Measurements from ENCODE around the gene PHLDB2. TPM values are rescaled to one million over a fixed set of nuclear protein-coding genes. Genes with fewer than 3 reads are reported as not detected.
A peak's percentile ranks its signal among the peaks of the same experiment; 100 is the strongest.

Gene PHLDB2
- total and polyA plus RNA-seq, 2 of the 13 experiments (the other 11 are each of a cell fraction or from before 2014, with no cell fraction given) = 8.4 to 23.6 TPM

DNA sequence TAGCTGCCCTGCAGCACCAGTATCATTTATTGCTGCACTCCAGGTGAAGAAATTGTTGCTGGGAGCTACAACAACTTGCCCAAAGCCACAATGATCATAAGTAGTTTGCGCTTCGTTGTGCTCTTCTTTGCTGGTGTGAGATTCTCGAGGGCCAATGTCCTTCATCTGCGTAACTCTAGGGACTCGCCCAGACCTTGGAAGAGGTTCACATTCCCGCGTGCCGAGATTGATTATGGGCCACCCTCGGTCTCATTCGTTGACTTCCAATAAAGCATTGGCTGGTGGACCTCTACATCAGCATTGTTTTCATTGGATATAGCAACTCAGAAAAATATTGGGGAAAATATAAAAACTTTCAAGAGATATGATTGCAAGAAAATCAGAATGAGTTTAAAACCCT lies 423 bp upstream of the PHLDB2 start:
- H2AFZ ChIP-seq (ENCODE audit: low read length) = no peak overlapping the region
- DNase-seq (ENCODE audit: low spot score) (no peak), FAIRE-seq (no peak), ATAC-seq (no peak)
- peaks cover 34% of the 10 kb centered on the region for H3K4me1 ChIP-seq (ENCODE audit: insufficient read depth, low read length)
- H3K4me2 ChIP-seq (ENCODE audit: low read depth, low read length) = peak overlapping the region; percentile 83
- no peaks in the 10 kb centered on the region; a peak in 1 of 5 replicates for H3K27me3 ChIP-seq (ENCODE audit: control insufficient read depth in 1 of 2, insufficient read depth in 2 of 2, low read length in 2 of 2)
- TSS peak; percentile 93 for BruUV-seq (replicated peaks)
- POLR2A ChIA-PET = interaction anchor here (0.7 to 1.4 kb wide), 3 partner anchors 9 to 125 kb away, joined by 3 to 4 read pairs (median 3); no protein-coding TSS in a partner anchor
- in situ Hi-C loops (cut with HindIII; ENCODE audit: extremely low pct_ligation_motif_present, low pct_unique_long_range_greater_than_20kb) = no loop called here
- H3K4me3 ChIP-seq (replicated peaks in 1 of 3; ENCODE audit: insufficient read depth in 1 of 3, low read depth in 2 of 3, low read length in 3 of 3) = peak overlapping the region; percentile 84 to 98 (median 88)
- no peaks in the 10 kb centered on the region for H3K9me3 ChIP-seq (ENCODE audit: low read length)
- H3K36me3 ChIP-seq (replicated peaks in 1 of 2; ENCODE audit: control insufficient read depth in 1 of 2, insufficient read depth in 2 of 2, low read length in 2 of 2) = no peaks in the 10 kb centered on the region; a peak in 1 of 5 replicates
- CTCF ChIA-PET (ENCODE audit: low intra/inter-chr PET ratio, low total read pairs) = no interaction called here
- WGBS (ENCODE audit: low lambda C conversion rate) = 57% methylated on average over 10 of the region's 10 CpGs
- H4K20me1 ChIP-seq (ENCODE audit: insufficient read depth, low read length) = no peaks in the 10 kb centered on the region
- intact Hi-C loops (cut with micrococcal nuclease; ENCODE audit: unreplicated experiment) = no loop called here
- H3K27ac ChIP-seq (ENCODE audit: extremely low read length, insufficient read depth, low read length) = peak overlapping the region; percentile 92
- H3K79me2 ChIP-seq (ENCODE audit: insufficient read depth, low read length) = peaks cover 9% of the 10 kb centered on the region
- H3K9ac ChIP-seq (ENCODE audit: insufficient read depth, low read depth, low read length) = peak overlapping the region; percentile 96
- TF ChIP-seq ZNF230 (CRISPR knock-in tag; IDR thresholded peaks at IDR 0.05) (no peak), ZNF180 (CRISPR knock-in tag; IDR thresholded peaks at IDR 0.05; ENCODE audit: borderline replicate concordance, low read depth) (no peak), NFYB (CRISPR knock-in tag; IDR thresholded peaks at IDR 0.05) (no peak), NFYC (CRISPR knock-in tag; IDR thresholded peaks at IDR 0.05) (no peak), HMGXB4 (CRISPR knock-in tag; IDR thresholded peaks at IDR 0.05; ENCODE audit: borderline replicate concordance in 1 of 2, low read depth in 1 of 2) (no peak), ZNF589 (CRISPR knock-in tag; conservative IDR thresholded peaks at IDR 0.05) (no peak), ZNF558 (CRISPR knock-in tag; IDR thresholded peaks at IDR 0.05; ENCODE audit: borderline replicate concordance) (no peak), ISL2 (CRISPR knock-in tag; IDR thresholded peaks at IDR 0.05) (no peak), ZNF569 (CRISPR knock-in tag; IDR thresholded peaks at IDR 0.05; ENCODE audit: borderline replicate concordance) (no peak), PRDM4 (CRISPR knock-in tag; IDR thresholded peaks at IDR 0.05; ENCODE audit: borderline replicate concordance) (no peak), ZNF546 (CRISPR knock-in tag; conservative IDR thresholded peaks at IDR 0.05) (no peak), ATF4 (CRISPR knock-in tag; IDR thresholded peaks at IDR 0.05) (no peak), SIX1 (CRISPR knock-in tag; IDR thresholded peaks at IDR 0.05; ENCODE audit: borderline replicate concordance) (no peak), FUBP1 (CRISPR knock-in tag; IDR thresholded peaks at IDR 0.05; ENCODE audit: borderline replicate concordance) (no peak)
